B cell (primary cell): ENCODE measurements around the gene TACO1. TPM values are rescaled to one million over a fixed set of nuclear protein-coding genes. Genes with fewer than 3 reads are reported as not detected.

Experiments
- ATAC-seq: fragments of 200-7000 bp; cut with Tn5 transposase; one replicate; pipeline ENCODE4 v1.10.0; 2021; ENCODE audit warnings: low read depth, mild to moderate bottlenecking, moderate number of reproducible peaks, moderate library complexity
- CTCF ChIA-PET: fragments of 350-600 bp; sonication (Branson Sonifier 250); formaldehyde crosslinking; loops from one replicate; lab custom pipeline; 2021; ENCODE audit warnings: antibody characterized with exemption, inconsistent platforms; lab: Charles Lee
- POLR2A ChIA-PET: fragments of 350-600 bp; sonication (Branson Sonifier 250); formaldehyde crosslinking; loops from one replicate; lab custom pipeline; 2021; ENCODE audit warnings: antibody characterized with exemption; lab: Charles Lee
- DNase-seq: peaks from one replicate; pipeline ENCODE4 v3.0.0; 2013
- H2AFZ ChIP-seq: 2 replicates; pipeline ENCODE4 v1.6.1; 2012; ENCODE audit warnings: mild to moderate bottlenecking, low read depth, low read length; ENCODE audit not compliant: insufficient read depth, poor library complexity, severe bottlenecking
- H3K27ac ChIP-seq, 2 donors: 1 replicate in 1 of 2; 2 replicates in 1 of 2; pipeline ENCODE4 v1.5.1; 2012 to 2013; ENCODE audit warnings: low read length in 2 of 2, mild to moderate bottlenecking in 2 of 2, moderate library complexity in 1 of 2
- H3K27me3 ChIP-seq, 4 experiments: fragments of 200-600 bp in 1 of 4; sonication (generic) in 1 of 4; replicated peaks in 1 of 4; 1 replicate in 2 of 4; 2 replicates in 2 of 4; pipeline versions ENCODE4 v1.6.1 to v1.7.0; 2013 to 2016; ENCODE audit warnings: low read length in 3 of 4, mild to moderate bottlenecking in 2 of 4, mixed read lengths in 1 of 4, moderate library complexity in 1 of 4; ENCODE audit not compliant: insufficient read depth in 4 of 4, control insufficient read depth in 3 of 4; ENCODE audit errors: control extremely low read depth in 1 of 4
- H3K36me3 ChIP-seq, 2 experiments: replicated peaks in 1 of 2; 1 replicate in 1 of 2; 2 replicates in 1 of 2; pipeline versions ENCODE4 v1.6.1 to v1.7.1; 2013; ENCODE audit warnings: low read length in 1 of 2; ENCODE audit not compliant: insufficient read depth in 2 of 2, control insufficient read depth in 1 of 2; ENCODE audit errors: control extremely low read depth in 1 of 2, extremely low read depth in 1 of 2
- H3K4me1 ChIP-seq, 2 donors: fragments of 200-600 bp in 1 of 2; sonication (generic) in 1 of 2; 1 replicate in 1 of 2; 2 replicates in 1 of 2; pipeline versions ENCODE4 v1.5.1 to v1.6.1; 2013 to 2017; ENCODE audit warnings: low read length in 2 of 2; ENCODE audit not compliant: control insufficient read depth in 2 of 2, insufficient read depth in 2 of 2
- H3K4me2 ChIP-seq: replicated peaks from 2 replicates; pipeline ENCODE3; 2012; ENCODE audit warnings: mild to moderate bottlenecking, low read depth, low read length; ENCODE audit not compliant: poor library complexity, severe bottlenecking
- H3K4me3 ChIP-seq, 5 experiments: fragments of 200-600 bp in 1 of 5; sonication (generic) in 1 of 5; 1 replicate in 3 of 5; 2 replicates in 2 of 5; pipeline versions ENCODE4 v1.5.1 to v1.7.0; 2011 to 2016; ENCODE audit warnings: low read length in 4 of 5, mild to moderate bottlenecking in 4 of 5, low read depth in 2 of 5, control low read depth in 1 of 5, moderate library complexity in 1 of 5; ENCODE audit not compliant: insufficient read depth in 1 of 5; ENCODE audit errors: control extremely low read depth in 1 of 5, extremely low read depth in 1 of 5
- H3K79me2 ChIP-seq: fragments of 200-600 bp; sonication (generic); one replicate; pipeline ENCODE4 v1.6.0; 2016; ENCODE audit warnings: low read length; ENCODE audit not compliant: control insufficient read depth, insufficient read depth
- H3K9ac ChIP-seq: fragments of 200-600 bp; sonication (generic); 2 replicates; pipeline ENCODE4 v1.6.1; 2017; ENCODE audit warnings: mild to moderate bottlenecking, low read length, moderate library complexity
- H3K9me3 ChIP-seq, 3 donors: one replicate each; pipeline versions ENCODE4 v1.6.1 to v1.7.1; 2013; ENCODE audit warnings: low read length in 2 of 3; ENCODE audit not compliant: control insufficient read depth in 2 of 3, insufficient read depth in 1 of 3; ENCODE audit errors: control extremely low read depth in 1 of 3
- H4K20me1 ChIP-seq: 2 replicates; pipeline ENCODE4 v1.6.0; 2012; ENCODE audit warnings: mild to moderate bottlenecking, low read length; ENCODE audit not compliant: insufficient read depth, control insufficient read depth, poor library complexity, severe bottlenecking
- H3K27ac Mint-ChIP-seq: one replicate; pipeline ENCODE4 v1.8.0; 2021; ENCODE audit warnings: mixed read lengths
- H3K27me3 Mint-ChIP-seq: one replicate; pipeline ENCODE4 v1.8.0; 2021; ENCODE audit warnings: mixed read lengths
- H3K4me1 Mint-ChIP-seq: one replicate; pipeline ENCODE4 v1.8.0; 2021; ENCODE audit warnings: mixed read lengths
- H3K4me3 Mint-ChIP-seq: one replicate; pipeline ENCODE4 v1.8.0; 2021; ENCODE audit warnings: mixed read lengths
- H3K9me3 Mint-ChIP-seq: one replicate; pipeline ENCODE4 v1.8.0; 2022; ENCODE audit warnings: mixed read lengths; ENCODE audit not compliant: insufficient read depth
- CTCF ChIP-seq: fragments of 200-600 bp; IDR thresholded peaks from one replicate; pipeline ENCODE4 v1.8.0; 2022; ENCODE audit warnings: antibody characterized with exemption, mild to moderate bottlenecking
- EZH2 ChIP-seq: IDR thresholded peaks from 2 replicates; pipeline ENCODE4 v1.6.1; 2012; ENCODE audit warnings: borderline replicate concordance, low read depth, mild to moderate bottlenecking, moderate library complexity, low read length; ENCODE audit not compliant: insufficient read depth, poor library complexity, severe bottlenecking
- WGBS: methylation state at CpG from one replicate; pipeline ENCODE4 v1.1.5; 2013; ENCODE audit warnings: missing lambda C conversion rate; ENCODE audit not compliant: insufficient coverage; 5-methylcytosine and 5-hydroxymethylcytosine counted together
- intact Hi-C: fragments of 100-400 bp; cut with micrococcal nuclease; formaldehyde crosslinking; loops from one replicate; pipeline ENCODE4 v1.10.0; 2022
- polyA plus RNA-seq: library from polyadenylated mRNA; depleted of rRNA; stranded (reverse); fragments of >200 nt; gene quantifications from 2 replicates; pipeline ENCODE4 v1.2.3, GENCODE V29; 2012
- small RNA-seq: library from RNA; depleted of rRNA; stranded (forward); fragments of <200 nt; gene quantifications from one replicate; pipeline ENCODE3, GENCODE V24; 2012; ENCODE audit warnings: low replicate concordance, low read depth; ENCODE audit not compliant: insufficient read length
- total RNA-seq, 2 donors: library from RNA; stranded (reverse); fragments of 120-200 nt in 1 of 2; gene quantifications; 1 replicate in 1 of 2; 2 replicates in 1 of 2; pipeline versions ENCODE4 v1.2.3 to v1.2.4, GENCODE V29; 2013 to 2022

The TACO1 gene
- total and polyA plus RNA-seq, 2 donors (not counting 1 experiment from before 2014, with no cell fraction given): 9.7 to 17.2 TPM

- H4K20me1 ChIP-seq: no peaks in the 10 kb centered on the region
- H3K9ac ChIP-seq: no peak overlapping the region
- no peak overlapping the region for H3K27ac Mint-ChIP-seq
- H3K36me3 ChIP-seq: peaks cover 7 to 40% of the 10 kb centered on the region in 2 experiments
- ChIA-PET CTCF (interaction anchor here (0.6 kb wide), 1 partner anchor 93 kb away, joined by 3 read pairs; no protein-coding TSS in a partner anchor), POLR2A (no interaction called here)
- H3K79me2 ChIP-seq: peaks cover 4% of the 10 kb centered on the region
- H3K9me3 Mint-ChIP-seq: no peaks in the 10 kb centered on the region
- H3K27ac ChIP-seq: no peak overlapping the region
- TF ChIP-seq CTCF (no peak), EZH2 (no peak)
- H3K4me3 ChIP-seq: no peak overlapping the region
- no peaks in the 10 kb centered on the region for H3K4me1 Mint-ChIP-seq
- H3K4me2 ChIP-seq: no peak overlapping the region
- H3K9me3 ChIP-seq: no peaks in the 10 kb centered on the region
- no peak overlapping the region for H3K4me3 Mint-ChIP-seq
- H2AFZ ChIP-seq: no peak overlapping the region
- no peaks in the 10 kb centered on the region for H3K27me3 ChIP-seq
- 100% methylated on average over 2 of the region's 3 CpGs for WGBS
- no peaks in the 10 kb centered on the region for H3K27me3 Mint-ChIP-seq
- intact Hi-C loops: no loop called here
- ATAC-seq: no peak
- no peak for DNase-seq
- no peaks in the 10 kb centered on the region for H3K4me1 ChIP-seq
Observed at GRCh38 chr17:63657786-63658185, 57.1 kb downstream of the TACO1 start.

Small RNA genes within 50 kb of the gene (small RNA-seq; reads per million reads assigned to genes)
- gene RNU6-288P: not detected

Other genes starting within 250 kb of the TACO1 start
- 3.6 and 4.9 TPM in 2 replicates for gene CYB561, start 154.6 kb upstream of the TACO1 start, total RNA-seq
- gene CYB561, start 154.6 kb upstream of the TACO1 start, polyA plus RNA-seq: 3.5 and 6.2 TPM in 2 replicates
- 0.67 and 1.4 TPM in 2 replicates for gene ACE, start 123.8 kb upstream of the TACO1 start, total RNA-seq
- 0.71 and 2.6 TPM in 2 replicates for gene ACE, start 123.8 kb upstream of the TACO1 start, polyA plus RNA-seq
- gene KCNH6, start 77.5 kb upstream of the TACO1 start, total RNA-seq: not detected in 2 replicates
- not detected in 2 replicates for gene KCNH6, start 77.5 kb upstream of the TACO1 start, polyA plus RNA-seq
- 84.7 and 84.8 TPM in 2 replicates for gene DCAF7, start 50.4 kb upstream of the TACO1 start, total RNA-seq
- 44.5 and 55.1 TPM in 2 replicates for gene DCAF7, start 50.4 kb upstream of the TACO1 start, polyA plus RNA-seq
- 74.7 and 80.0 TPM in 2 replicates for gene MAP3K3, start 21.5 kb downstream of the TACO1 start, total RNA-seq
- gene MAP3K3, start 21.5 kb downstream of the TACO1 start, polyA plus RNA-seq: 49.1 and 53.8 TPM in 2 replicates
- 575 and 587 TPM in 2 replicates for gene LIMD2, start 99.2 kb downstream of the TACO1 start, total RNA-seq
- gene LIMD2, start 99.2 kb downstream of the TACO1 start, polyA plus RNA-seq: 1,105 and 1,396 TPM in 2 replicates
- 87.4 and 93.2 TPM in 2 replicates for gene STRADA, start 140.9 kb downstream of the TACO1 start, total RNA-seq
- gene STRADA, start 140.9 kb downstream of the TACO1 start, polyA plus RNA-seq: 45.2 and 48.1 TPM in 2 replicates
- gene CCDC47, start 172.7 kb downstream of the TACO1 start, total RNA-seq: 36.2 and 39.7 TPM in 2 replicates
- 7.4 and 12.9 TPM in 2 replicates for gene CCDC47, start 172.7 kb downstream of the TACO1 start, polyA plus RNA-seq
- 170 and 181 TPM in 2 replicates for gene DDX42, start 173.3 kb downstream of the TACO1 start, total RNA-seq
- 61.6 and 118 TPM in 2 replicates for gene DDX42, start 173.3 kb downstream of the TACO1 start, polyA plus RNA-seq
- 84.7 and 87.1 TPM in 2 replicates for gene PSMC5, start 226.5 kb downstream of the TACO1 start, total RNA-seq
- 104 and 113 TPM in 2 replicates for gene PSMC5, start 226.5 kb downstream of the TACO1 start, polyA plus RNA-seq
- 75.9 and 78.2 TPM in 2 replicates for gene FTSJ3, start 226.8 kb downstream of the TACO1 start, total RNA-seq
- gene FTSJ3, start 226.8 kb downstream of the TACO1 start, polyA plus RNA-seq: 26.5 and 35.1 TPM in 2 replicates
- gene SMARCD2, start 241.8 kb downstream of the TACO1 start, total RNA-seq: 124 and 125 TPM in 2 replicates
- gene SMARCD2, start 241.8 kb downstream of the TACO1 start, polyA plus RNA-seq: 56.9 and 60.6 TPM in 2 replicates